Central memory CD4-positive, alpha-beta T cell (primary cell): ENCODE results near the gene EPN2.
A peak's percentile ranks its signal among the peaks of the same experiment; 100 is the strongest.

ENCODE experiments used
- DNase-seq: peaks from one replicate; pipeline ENCODE4 v3.0.0; 2022

The EPN2 gene

DNA sequence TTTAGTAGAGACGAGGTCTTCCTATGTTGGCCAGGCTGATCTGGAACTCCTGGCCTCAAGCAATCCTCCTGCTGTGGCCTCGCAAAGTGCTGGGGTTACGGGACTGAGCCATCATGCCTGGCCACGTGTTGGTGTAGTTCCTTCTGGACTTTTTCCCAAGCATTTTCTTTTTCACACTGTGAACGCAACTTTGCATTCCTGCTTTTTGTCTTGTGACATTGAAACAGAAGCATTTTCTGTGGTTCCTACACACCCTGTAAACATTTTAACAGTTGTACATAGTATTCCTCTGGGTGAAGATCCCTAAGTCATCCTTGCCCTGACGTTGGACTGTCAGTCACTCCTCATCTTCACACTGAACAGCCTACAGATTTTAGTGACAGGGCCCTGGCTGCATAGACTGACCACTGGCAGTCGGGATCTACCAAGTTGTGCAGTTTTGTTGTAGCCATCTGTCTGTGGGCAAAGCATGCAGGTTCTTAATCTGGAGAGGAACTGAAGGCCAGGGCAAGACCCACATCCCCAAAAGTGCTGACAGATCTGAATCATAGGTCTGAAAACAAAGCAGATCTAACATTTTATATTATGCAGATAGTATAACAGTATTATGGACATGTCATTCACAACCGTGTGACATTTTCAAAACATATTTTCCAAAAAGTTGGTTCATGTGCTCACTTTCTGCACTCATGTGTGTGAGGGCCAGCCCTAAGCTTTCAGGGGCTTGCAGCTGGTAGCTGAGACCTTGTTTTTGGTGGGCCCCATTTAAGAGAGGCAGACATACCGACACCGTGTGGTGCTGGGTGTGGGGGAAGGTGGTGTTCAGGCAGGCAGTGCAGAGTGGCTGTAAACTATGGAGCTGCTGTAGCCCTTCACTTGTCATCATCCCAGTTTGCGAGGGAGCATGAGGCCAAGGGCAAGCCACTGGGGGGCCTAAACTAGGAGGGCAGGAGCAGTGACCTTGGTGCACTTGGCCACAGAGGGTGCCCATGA lies 59.9 kb downstream of the EPN2 start:
- no peak for DNase-seq

DNA sequence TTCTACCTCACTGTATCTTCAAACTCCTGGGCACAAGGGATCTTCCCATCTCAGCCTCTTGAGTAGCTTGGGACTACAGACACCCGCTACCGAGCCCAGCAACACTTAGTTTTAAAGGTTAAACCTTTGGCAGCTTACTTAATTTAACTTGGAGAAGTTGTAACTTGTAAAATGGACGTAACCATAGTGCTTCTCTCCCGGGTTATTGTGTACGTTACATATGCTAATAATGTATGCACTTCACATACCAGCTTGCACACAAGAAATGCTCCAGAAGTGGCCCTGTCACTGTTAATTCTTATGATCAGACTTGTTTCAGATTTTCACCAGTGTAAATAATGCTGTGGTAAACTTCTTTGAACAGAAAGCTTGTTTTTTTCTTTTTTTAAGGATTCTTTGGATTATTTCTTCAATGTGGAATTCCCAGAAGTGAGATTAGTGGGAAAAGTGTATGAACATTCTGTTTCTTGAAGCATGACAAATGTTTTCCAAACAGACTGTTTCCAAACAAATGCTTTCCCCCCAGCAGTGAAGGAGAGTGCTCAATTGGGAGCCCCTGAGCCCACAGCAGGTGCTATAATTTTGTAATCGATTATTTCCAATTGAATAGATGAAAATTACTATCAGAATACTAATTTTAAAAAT lies 61.5 kb downstream of the EPN2 start:
- DNase-seq, result no peak

DNA sequence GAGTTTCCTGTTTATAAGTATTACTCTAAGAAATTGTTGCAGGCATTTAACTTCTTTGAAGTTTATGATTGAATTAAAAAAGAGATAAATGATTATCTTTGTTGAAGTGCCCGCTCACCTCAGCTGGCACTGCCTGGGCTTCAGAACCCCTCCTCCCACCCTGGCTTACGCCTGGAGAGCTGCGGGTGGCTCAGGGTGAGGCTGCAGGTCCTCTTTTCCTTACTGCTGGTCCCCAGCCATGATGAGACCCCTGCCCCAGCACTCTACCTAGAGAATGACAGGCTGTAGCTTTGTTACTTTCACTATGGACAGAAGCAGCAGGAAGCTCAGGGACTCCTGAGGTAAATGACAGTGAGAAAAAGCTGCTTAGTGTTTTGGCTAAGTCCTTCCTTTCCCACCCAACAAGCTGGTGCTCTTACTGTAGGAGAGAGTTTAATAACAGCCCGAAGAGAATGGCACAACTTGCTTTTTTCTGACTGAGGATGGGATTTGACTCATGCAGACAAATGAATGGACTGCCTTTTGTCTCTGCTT lies 62.1 kb downstream of the EPN2 start:
- no peak for DNase-seq

DNA sequence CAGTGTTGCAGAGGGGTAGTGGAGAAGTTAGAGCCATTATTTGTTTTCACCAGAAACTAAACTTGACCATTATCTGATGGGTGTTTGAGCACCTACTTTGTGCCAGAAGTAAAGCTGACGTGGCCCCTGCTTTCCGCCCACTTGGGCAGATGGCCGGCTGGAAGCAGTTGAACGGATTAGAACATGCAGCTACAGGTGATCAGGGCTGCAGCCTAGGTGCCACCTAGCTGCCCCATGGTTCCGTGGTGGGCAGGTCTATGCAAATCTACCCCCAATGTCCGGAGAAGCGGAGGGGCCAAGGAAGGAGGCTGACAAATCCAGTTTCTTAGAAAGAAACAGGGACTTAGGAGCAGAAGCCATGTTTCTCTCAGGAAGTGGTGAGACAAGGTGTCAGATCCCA lies 62.7 kb downstream of the EPN2 start:
- no peak for DNase-seq

DNA sequence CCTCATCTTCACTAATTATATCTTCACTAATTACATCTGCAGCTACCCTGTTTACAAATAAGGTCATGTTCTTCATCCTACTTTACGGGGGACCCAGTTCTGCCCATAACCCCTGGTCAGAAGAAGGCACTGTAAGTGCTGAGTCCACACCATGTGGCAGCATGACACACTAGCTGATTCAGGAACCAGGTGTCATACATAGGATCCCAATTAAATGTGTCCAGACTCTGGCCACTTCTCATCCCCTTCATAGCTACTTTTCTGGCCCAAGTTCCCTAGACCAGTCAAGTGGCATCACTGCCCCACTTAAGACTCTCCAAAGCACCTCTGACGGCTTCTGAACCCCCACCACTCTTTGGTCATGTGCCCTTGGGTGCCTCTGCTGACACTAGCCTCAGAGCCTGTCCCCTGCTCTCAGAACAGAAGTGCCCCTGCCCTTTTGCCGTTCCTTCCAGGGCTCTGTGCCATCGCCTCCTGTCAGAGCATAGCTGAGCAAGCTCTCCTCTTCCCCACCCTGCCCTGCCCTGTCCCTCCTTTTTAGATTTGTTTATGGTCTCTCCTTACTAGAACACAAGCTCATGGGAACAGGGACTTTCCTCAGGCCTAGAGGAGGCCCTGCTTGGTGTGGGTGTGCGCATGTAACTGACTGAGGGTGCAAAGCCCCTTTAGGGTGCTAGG lies 64.2 kb downstream of the EPN2 start:
- no peak for DNase-seq

DNA sequence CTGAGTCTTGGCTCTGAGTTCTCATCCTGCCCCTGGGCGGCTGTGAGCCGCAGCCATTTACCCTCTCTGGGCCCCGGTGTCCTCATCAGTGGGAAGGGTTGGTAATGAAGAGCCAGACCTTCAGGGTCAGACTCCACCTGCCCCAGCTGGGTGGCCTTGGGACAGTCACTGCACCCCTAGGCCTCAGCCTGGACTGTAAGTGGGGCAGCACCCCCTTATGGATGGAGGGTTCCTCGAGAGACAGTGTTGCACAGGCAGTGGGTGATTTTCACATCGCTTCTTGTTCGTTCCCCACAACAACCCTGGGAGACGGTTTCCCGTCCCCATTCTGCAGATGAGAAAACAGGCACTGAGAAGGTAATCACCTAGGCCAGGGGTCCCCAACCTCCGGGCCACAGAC lies 64.8 kb downstream of the EPN2 start:
- no peak for DNase-seq

DNA sequence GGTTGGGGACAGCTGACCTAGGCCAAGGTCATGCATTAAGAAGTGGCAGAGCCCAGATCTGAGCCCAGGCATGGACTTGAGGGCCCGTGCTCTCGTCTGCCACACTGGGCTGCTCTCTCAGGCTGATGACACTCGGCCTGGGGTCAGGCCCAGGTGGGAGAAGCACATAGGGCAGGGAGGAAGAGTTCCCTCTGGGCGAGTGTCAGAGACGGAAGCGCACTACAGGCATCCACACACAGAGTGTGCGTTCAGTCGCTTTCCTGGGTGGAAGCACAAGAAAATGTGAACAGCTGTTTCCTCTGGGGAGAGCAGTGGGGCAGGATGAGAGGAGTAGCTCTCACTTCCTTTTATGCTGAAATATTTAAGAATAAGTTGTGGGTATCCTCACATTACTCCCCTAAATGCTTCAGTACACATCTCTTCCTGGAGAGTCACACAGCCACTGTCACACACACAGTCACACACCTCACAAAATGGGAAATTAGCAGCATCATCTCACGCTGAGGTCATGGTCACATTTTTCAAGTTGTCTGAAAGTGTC lies 65.7 kb downstream of the EPN2 start:
- DNase-seq, result no peak

DNA sequence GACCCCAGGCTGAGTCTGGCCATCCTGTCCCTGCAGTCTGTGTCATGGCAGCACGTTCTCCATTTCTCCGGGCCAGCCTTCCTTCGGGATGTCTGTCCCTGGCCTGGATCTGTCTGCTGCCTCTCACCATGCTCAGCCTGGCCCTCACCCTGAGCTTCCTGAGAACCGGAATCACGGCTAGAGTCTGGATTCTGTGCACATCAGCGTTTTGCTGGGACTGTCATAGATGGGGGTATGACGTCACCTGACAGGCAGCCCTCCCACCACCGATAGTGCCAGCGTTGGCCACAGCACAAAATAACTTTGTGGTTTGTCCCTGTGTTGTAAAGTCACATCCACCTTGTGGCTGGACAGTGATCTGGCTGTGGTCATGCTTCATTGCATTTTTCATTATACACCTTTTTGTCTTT lies 66.2 kb downstream of the EPN2 start:
- DNase-seq, result no peak

DNA sequence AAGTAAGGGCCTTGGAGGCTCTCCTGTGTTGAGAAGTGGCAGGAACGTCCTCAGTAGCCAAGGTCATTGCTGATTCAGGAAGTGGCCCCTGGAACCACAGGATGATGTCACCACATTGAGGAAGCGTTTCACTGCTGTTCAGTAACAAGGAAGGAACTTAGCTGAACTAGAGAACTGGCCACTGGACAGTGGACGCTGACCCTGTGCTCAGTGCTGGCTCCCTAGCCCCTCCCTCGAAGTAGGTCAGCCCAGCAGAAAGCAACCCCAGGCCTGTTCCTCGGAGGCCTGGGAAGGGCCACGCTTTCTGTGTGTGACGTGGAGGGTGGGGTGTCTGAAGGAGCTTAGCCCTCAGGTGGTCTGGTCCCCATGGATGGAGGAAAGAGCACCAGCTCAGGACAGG lies 67.0 kb downstream of the EPN2 start:
- DNase-seq, result no peak

DNA sequence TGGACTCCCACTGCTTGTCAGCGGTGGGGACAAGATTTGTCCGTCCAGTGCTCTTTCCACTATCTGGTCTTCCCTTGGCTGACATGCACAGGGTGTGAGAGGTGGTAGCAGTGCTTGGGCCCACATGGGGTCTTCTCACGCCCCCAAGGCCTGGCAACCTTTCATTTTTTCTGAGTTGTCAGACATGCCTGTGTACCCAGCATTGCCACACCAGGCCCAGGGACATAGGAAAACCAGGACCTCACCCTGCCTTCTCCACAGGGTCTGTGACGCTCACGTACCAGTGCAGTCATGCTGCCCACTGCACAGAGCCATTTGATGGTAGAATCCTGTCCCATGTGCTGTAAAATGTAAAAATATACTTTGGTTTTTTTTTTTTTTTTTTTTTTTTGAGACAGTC lies 67.6 kb downstream of the EPN2 start:
- DNase-seq, result no peak

DNA sequence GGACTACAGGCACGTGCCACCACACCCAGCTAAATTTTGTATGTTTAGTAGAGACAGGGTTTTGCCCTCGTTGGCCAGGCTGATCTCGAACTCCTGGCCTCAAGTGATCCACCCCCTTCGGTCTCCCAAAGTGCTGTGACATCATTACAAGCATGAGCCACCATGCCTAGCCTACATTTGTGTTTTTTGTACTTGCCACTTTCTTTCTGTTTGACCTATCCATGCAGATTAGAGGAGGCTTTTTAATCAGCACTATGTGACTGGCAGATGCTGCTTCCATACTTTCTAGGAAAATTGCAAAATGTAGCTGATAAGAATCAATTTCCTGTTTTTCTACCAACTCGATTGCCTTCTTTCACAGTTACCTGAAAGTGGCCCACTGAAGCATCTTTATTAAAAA lies 68.1 kb downstream of the EPN2 start:
- no peak for DNase-seq

DNA sequence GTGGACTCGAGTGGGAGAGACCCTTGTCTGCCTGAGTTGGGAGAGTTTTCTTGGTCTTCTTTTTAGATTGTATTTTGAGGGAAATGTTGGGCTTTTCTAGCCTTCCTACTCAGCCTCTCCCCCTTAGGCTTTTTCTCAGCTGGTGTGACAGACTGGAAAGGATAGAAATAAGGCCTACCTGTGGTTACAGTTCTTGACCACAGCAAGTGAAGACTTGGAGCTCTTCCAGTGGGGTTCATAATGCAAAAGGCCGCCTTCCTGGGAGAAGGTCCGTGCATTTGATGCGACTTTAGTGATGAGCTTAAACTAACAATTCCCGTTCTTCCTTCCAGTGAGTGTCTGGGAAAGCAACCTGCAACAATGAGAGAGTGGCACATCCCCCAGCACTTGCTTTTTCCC lies 68.6 kb downstream of the EPN2 start:
- DNase-seq, result no peak

DNA sequence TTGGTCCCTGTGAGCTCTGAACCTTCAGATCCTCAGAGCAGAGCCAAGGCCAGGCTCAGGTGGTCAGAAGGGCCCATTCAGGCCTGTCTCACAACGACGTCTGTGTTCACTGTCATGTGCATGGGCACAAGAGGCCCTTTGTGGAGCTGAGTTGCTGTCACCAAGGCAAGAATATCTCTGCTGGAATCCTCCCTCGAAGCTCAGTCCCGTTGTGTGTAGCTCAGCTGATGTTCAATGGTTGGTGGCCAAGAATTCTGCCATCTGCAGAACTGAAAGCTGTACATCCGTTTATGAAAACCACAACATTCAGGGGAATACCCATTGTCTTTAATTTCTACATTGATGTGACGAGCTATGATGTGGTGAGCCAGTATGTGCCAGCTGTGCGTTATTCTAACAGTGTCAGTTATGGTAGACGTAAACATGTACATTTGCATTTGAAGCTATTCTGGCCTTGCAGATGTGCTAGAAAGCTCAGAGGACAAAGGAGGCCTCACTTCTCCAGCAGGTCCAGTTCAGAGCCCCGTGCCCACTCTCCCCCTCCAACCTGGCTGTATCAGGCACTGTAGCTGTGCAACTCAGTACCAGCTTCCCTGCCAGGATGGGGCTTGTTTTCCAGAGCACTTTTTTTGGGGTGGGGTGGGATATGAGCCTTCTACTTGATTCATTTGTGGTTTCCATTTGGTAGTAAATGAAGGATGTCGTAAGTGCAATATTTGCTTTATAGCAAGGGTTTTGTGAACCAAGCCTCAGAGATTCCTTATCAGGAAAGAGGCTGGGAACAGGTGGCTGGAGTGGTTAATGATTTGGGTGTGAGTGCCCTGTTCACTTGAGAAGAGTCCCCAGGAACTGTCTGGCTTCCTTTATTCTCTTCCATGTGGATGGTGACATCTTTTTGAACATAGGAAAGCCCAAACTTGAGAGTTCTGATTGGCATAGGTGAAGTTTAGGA lies 69.3 kb downstream of the EPN2 start:
- peak; percentile 78 for DNase-seq

DNA sequence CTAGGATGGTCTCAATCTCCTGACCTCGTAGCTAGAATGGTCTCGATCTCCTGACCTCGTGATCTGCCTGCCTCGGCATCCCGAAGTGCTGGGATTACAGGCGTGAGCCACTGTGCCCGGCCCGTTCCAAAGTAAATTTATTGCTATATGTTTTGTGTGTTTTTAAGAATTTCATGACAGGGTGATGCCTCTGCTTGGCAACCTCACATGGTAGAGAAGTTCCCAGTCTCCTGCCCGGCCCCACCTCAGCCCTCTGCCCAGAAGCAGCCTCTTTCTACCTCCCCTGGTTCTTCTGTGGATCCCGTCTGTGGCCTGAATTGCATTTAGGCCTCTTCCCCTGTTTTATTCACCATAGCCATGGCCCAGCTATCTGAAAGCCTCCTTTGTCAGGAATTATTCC lies 70.4 kb downstream of the EPN2 start:
- no peak for DNase-seq

DNA sequence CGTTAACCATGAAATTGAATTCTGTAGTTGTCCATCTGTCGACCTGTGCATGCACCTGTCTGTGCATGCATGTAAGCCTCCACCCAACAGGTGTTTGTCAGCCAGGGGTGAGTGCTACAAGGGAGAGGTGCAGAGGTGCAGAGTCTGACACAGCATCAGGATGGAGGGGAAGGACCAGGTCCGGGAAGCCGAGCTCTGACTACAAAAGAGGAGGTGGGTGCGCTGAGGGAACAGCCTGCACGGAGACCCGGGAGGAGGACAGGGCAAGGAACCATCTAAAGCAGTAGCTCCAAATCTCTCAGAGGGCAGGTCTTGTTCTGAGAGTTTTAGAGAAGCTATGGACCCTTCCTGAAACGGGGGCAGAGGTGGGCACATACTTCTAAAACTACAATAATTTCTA lies 71.2 kb downstream of the EPN2 start:
- no peak for DNase-seq

DNA sequence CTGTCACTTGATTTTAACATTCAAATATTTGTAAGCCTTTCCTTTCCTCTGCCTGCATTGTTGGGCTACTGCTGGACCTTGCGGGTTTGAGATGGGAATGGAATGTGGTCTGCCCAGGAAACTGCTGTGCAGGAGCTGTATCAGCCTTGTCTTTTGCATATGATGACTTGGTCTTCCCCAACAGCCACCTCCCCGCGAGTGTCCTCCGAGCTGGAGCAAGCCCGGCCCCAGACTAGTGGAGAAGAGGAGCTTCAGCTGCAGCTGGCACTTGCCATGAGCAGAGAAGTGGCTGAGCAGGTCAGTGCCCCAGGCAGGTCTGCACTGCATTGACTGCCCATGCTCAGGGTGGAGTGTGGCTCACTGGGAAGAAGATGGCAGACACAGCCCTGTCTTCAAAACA lies 72.5 kb downstream of the EPN2 start:
- DNase-seq, result no peak

DNA sequence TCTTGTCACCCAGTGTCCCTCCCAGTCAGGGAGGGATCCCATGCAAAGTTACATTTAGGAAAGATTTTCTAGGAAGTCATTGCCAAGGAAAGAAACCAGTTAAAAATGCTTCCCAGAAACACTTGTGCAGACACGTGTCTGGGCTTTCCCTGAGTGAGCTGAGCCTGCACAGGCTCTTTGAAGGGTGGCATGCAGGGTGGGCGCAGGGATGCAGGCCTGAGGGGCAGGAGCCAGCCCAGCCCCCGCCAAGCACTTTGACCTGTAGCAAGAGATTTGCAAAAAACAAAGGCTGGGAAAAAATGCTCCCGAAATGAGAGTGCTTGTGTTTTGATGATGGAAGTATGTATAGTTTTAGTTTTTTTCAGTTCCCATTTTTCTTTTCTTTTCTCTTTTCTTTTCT lies 73.0 kb downstream of the EPN2 start:
- no peak for DNase-seq

DNA sequence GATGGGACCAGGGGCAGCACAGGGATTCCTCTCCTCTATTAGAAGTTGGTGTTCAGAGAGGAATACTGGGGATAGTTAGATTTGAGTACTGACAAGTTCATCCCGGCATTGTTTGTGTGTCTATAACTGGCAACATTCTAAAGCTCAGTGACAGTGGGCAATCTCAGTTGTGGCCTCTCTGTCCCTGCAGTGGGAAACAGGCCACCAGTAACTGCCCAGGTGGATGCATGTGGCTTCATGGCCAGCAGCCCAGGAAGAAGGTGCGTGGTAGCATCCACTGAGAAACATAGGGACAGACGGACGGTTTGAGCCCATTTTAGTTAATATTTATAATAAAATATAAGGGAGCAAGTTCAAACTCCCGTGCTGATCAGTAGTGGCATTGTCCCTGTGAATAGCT lies 73.8 kb downstream of the EPN2 start:
- no peak for DNase-seq

DNA sequence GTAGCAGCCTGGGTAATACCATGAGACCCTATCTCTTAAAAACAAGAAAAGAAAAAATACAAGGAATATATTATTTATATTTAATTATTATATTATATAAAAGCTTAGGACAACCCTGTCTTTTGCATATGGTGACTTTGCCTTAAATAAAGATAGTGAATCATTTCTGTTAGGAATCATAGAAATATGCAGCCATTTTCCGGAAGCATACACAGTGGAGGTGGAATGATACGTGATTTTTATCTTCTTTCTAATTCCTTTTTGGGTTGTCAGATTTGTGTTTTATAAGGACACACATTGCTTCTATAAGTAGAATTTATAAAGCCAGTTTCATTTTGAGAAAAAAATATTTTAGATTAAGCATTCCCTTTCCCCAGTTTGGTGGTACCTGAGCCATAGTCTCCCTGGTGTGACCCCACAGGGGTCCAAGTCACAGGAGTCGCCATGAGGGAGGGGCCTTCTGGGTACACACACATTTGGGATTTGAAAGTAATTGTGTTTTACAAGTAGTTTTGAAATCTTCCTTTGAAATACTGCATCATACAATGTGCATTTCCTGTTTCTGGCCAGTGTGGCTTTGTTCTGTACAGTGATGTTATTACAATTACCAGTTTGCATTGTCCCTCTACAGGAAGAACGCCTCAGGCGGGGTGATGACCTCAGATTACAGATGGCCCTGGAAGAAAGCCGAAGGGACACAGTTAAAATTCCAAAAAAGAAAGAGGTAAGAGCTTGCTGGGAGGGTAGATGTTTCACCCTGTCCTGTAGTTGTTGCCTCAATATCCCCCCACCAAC lies 74.5 kb downstream of the EPN2 start:
- no peak for DNase-seq

DNA sequence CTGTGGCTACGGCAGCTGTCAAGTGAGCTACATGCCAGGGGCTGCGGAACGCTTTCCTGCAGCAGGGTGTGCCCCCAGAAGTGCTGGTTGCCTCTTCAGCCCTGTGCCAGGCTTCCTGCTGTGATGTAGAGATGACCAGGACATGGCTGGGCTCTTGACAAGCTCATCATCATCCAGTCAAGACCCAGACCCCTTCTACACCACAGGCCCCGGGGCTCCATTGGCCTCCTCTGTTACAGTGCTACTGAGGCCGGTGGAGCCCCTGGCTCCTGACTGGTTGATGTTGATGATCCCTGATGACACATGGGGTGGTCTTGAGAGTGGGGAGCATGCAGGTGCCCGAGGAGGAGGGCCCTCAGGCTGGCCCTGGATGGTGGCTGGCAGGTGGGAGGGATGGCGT lies 75.2 kb downstream of the EPN2 start:
- DNase-seq, result no peak

DNA sequence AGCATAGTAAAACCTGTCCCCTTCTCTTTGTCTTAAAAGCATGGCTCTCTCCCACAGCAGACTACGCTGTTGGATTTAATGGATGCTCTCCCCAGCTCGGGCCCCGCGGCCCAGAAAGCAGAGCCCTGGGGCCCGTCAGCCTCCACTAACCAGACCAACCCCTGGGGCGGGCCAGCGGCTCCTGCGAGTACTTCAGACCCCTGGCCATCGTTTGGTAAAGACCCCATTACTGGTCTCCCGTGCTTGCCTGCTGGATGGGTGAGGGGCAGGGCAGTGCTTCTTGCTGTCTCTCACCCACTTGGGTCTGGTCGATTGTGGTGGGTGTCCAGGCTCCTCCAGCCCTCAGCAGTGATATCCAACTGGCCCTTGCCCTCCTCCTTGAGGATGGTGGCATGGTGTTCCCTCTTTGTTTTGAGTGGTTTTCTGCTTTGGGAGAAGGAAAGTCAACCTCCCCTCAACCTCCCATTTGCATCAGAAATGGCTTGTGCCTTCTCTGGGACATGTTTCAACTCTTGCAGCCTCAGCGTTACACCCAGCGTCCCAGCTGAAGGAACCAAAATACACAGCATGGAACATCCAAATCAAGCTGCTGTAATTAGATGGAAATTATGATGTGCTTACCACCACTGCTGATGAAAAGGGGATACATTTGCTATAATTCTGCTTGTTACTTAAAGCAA lies 76.0 kb downstream of the EPN2 start:
- no peak for DNase-seq
